Measurements from ENCODE around the gene LRRFIP1. TPM values are rescaled to one million over a fixed set of nuclear protein-coding genes. Genes with fewer than 3 reads are reported as not detected.

LRRFIP1 gene
- total RNA-seq, 2 donors from 2014 or later = 66.1 to 73.1 TPM

GRCh38 chr2:237723023-237723422 lies 95.6 kb downstream of the LRRFIP1 start:
- no peak overlapping the region for H3K4me3 ChIP-seq
- intact Hi-C loops (cut with DNase I) = no loop called here
- no peaks in the 10 kb centered on the region for H3K36me3 ChIP-seq
- no peak for TF ChIP-seq POLR2AphosphoS5 (IDR thresholded peaks at IDR 0.05)
- no peak for TF ChIP-seq CTCF (IDR thresholded peaks at IDR 0.05)
- TF ChIP-seq POLR2A (IDR thresholded peaks at IDR 0.05) = no peak
- H3K9me3 ChIP-seq = no peaks in the 10 kb centered on the region
- no peak for DNase-seq (ENCODE audit: low spot score)
- no peak overlapping the region for H3K27ac ChIP-seq
- H3K27me3 ChIP-seq (replicated peaks; ENCODE audit: insufficient read depth) = no peaks in the 10 kb centered on the region
- H3K4me1 ChIP-seq (replicated peaks) = peaks cover 8% of the 10 kb centered on the region
- 90% methylated on average over 1 of the region's 1 CpG for WGBS

- no peak for DNase-seq (ENCODE audit: low spot score)
- Histone ChIP-seq H3K27ac (no peak overlapping the region), H3K4me1 (replicated peaks) (peaks cover 8% of the 10 kb centered on the region), H3K36me3 (no peaks in the 10 kb centered on the region), H3K9me3 (no peaks in the 10 kb centered on the region), H3K27me3 (replicated peaks; ENCODE audit: insufficient read depth) (no peaks in the 10 kb centered on the region), H3K4me3 (no peak overlapping the region)
- TF ChIP-seq CTCF (IDR thresholded peaks at IDR 0.05) (no peak), POLR2AphosphoS5 (IDR thresholded peaks at IDR 0.05) (no peak), POLR2A (IDR thresholded peaks at IDR 0.05) (no peak)
- WGBS = 50% methylated on average over 3 of the region's 3 CpGs
- intact Hi-C loops (cut with DNase I) = no loop called here
Observed at GRCh38 chr2:237723602-237724001, 96.2 kb downstream of the LRRFIP1 start.

GRCh38 chr2:237724811-237725478 lies 97.6 kb downstream of the LRRFIP1 start:
- 94% methylated on average over 9 of the region's 9 CpGs for WGBS
- no peak overlapping the region for H3K27ac ChIP-seq
- no peaks in the 10 kb centered on the region for H3K9me3 ChIP-seq
- H3K4me3 ChIP-seq = no peak overlapping the region
- TF ChIP-seq POLR2A (IDR thresholded peaks at IDR 0.05) = no peak
- no peak for TF ChIP-seq POLR2AphosphoS5 (IDR thresholded peaks at IDR 0.05)
- TF ChIP-seq CTCF (IDR thresholded peaks at IDR 0.05) = no peak
- H3K27me3 ChIP-seq (replicated peaks; ENCODE audit: insufficient read depth) = no peaks in the 10 kb centered on the region
- peaks cover 8% of the 10 kb centered on the region for H3K4me1 ChIP-seq (replicated peaks)
- intact Hi-C loops (cut with DNase I) = no loop called here
- H3K36me3 ChIP-seq = no peaks in the 10 kb centered on the region
- no peak for DNase-seq (ENCODE audit: low spot score)

- Histone ChIP-seq H3K36me3 (no peaks in the 10 kb centered on the region), H3K27ac (peak overlapping the region in 1 of 2 donors; percentile 20), H3K4me1 (replicated peaks) (peaks cover 8% of the 10 kb centered on the region), H3K9me3 (no peaks in the 10 kb centered on the region), H3K27me3 (replicated peaks; ENCODE audit: insufficient read depth) (no peaks in the 10 kb centered on the region), H3K4me3 (no peak overlapping the region)
- TF ChIP-seq POLR2A (IDR thresholded peaks at IDR 0.05) (no peak), POLR2AphosphoS5 (IDR thresholded peaks at IDR 0.05) (no peak), CTCF (IDR thresholded peaks at IDR 0.05) (no peak)
- intact Hi-C loops (cut with DNase I) = no loop called here
- DNase-seq (ENCODE audit: low spot score) = no peak
- WGBS = 93% methylated on average over 4 of the region's 4 CpGs
Observed at GRCh38 chr2:237725661-237726060, 98.3 kb downstream of the LRRFIP1 start.

- peak; percentile 76 for DNase-seq (ENCODE audit: low spot score)
- intact Hi-C loops (cut with DNase I) = no loop called here
- Histone ChIP-seq H3K4me3 (no peak overlapping the region), H3K27ac (peak overlapping the region; percentile 20 to 24), H3K4me1 (replicated peaks) (peaks cover 8% of the 10 kb centered on the region), H3K36me3 (no peaks in the 10 kb centered on the region), H3K27me3 (replicated peaks; ENCODE audit: insufficient read depth) (no peaks in the 10 kb centered on the region), H3K9me3 (no peaks in the 10 kb centered on the region)
- WGBS = 23% methylated on average over 7 of the region's 7 CpGs
- TF ChIP-seq CTCF (IDR thresholded peaks at IDR 0.05) (no peak), POLR2AphosphoS5 (IDR thresholded peaks at IDR 0.05) (peak; percentile 89)
Observed at GRCh38 chr2:237726401-237726830, 99.0 kb downstream of the LRRFIP1 start.

Measured in prostate gland (tissue), 2 donors.